GM21529 (cell line): ENCODE data around the gene FAM193A.
"Not testable (repeated sequence)": the region's sequence is repeated elsewhere in the genome, so short reads cannot be mapped to it uniquely, and the experiment has no call there.

ENCODE experiments used
- ATAC-seq: cut with Tn5 transposase; IDR thresholded peaks from one replicate; pipeline ENCODE4 v1.9.1; 2021; ENCODE audit not compliant: unreplicated experiment

Gene FAM193A

DNA sequence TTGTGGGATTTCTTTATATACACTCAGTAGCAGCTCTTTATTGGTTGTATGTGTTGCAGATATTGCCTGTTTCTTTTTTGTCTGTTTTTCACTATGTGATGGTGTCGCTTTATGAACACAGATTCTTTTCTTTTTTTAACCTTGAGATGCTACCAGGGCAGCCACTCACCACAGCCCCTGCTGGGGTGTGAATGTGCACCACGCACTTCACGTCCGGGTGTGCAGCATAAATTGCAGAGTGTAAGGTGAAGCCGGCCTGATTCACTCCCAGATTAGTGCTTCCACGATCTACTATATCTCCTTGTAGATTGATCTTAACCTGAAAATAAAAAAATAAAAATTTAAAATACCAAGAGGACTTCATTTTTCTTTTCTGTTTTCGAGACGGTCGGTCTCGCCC, 71.4 kb downstream of the FAM193A start:
- ATAC-seq = no peak

DNA sequence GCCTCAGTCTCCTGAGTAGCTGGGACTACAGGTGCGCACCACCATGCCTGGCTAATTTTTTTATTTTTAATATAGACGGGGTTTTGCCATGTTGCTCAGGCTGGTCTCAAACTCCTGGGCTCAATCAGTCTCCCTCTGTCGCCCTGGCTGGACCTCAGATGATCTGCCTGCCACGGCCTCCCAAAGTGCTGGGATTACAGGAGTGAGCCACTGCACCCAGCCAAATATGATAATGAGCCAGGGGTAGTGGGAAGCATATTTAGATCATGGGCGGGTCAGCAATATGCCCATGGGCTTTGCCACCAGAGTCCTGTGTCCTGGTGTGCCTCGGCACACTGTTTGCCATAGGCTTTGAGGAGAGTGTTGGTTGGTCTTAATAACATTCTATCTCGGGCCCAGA, 71.8 kb downstream of the FAM193A start:
- ATAC-seq = no peak

DNA sequence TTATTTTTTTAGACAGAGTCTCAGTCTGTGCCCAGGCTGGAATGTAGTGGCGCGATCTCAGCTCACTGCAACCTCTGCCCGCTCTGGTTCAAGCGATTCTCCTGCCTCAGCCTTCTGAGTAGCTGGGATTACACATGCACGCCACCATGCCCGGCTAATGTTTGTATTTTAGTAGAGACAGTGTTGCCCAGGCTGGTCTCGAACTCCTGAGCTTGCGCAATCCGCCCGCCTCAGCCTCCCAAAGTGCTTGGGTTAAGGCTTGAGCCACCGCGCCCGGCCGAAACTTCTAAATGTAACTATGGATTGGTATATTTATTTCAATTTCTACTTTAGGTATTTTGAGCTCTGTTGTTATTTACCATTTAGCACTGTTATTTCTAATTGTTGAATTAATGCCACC, 79.4 kb downstream of the FAM193A start:
- no peak for ATAC-seq

DNA sequence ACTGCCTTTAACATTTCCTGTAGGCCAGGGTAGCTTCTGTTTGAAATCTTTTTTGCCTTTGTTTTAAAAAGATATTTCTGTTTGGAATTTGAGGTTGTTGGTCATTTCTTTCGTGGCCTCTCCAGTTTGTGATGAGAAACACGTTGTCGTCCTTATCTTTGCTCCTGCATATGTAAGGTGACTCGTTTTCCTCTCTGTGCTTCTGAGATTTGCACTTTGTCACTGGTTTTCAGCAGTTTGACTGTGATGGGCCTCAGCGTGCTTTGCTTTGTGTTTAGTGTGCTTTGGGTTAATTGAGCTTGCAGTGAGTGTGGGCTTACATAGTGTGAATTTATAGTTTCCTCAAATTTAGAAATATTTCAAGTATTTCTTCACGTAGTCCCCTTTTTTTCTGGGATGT, 81.5 kb downstream of the FAM193A start:
- no peak for ATAC-seq

DNA sequence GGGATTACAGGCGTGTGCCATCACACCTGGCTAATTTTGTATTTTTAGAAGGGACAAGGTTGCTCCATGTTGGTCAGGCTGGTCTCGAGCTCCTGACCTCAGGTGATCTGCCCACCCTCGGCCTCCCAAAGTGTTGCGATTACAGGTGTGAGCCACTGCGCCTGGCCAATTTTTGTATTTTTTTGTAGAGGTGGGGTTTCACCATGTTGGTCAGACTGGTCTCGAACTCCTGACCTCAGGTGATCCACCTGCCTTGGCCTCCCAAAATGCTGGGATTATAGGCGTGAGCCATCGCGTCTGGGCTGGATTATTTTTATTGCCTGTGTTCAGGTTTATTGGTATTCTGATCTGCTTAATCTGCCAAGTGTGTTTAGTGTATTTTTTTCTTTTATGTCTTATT, 82.3 kb downstream of the FAM193A start:
- ATAC-seq = not testable (repeated sequence)

DNA sequence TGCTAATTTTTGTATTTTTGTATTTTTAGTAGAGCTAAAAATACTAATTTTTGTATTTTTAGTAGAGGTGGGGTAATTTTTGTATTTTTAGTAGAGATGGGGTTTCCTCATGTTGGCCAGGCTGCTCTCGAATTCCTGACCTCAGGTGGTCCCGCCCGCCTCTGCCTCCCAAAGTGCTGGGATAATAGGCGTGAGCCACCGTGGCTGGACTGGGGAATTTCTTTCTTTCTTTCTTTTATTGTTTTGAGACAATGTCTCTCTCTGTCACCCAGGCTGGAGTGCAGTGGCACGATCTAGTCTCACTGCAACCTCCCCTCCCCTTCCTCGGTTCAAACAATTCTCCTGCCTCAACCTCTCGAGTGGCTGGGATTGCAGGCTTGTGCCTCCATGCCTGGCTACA, 83.0 kb downstream of the FAM193A start:
- ATAC-seq = no peak

DNA sequence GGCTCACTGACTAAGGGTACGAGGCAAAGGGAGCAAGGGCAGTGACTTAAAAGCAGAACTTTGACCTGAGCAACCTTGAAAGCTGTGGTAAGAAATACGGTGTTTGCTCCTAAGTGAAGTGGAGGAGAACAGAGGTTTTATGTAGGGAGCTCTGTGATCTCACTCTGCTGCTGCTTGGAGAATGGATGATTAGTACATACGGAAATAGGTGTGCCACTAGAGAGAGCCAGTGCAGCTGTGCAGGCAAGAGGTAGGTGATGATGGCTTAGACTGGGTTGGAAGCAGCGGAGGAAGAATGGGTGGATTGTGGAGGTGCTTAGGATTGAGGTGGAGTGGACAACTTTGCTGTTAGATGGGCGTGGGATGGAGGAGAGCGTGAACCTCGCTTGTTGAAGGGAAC, 85.0 kb downstream of the FAM193A start:
- ATAC-seq = no peak

DNA sequence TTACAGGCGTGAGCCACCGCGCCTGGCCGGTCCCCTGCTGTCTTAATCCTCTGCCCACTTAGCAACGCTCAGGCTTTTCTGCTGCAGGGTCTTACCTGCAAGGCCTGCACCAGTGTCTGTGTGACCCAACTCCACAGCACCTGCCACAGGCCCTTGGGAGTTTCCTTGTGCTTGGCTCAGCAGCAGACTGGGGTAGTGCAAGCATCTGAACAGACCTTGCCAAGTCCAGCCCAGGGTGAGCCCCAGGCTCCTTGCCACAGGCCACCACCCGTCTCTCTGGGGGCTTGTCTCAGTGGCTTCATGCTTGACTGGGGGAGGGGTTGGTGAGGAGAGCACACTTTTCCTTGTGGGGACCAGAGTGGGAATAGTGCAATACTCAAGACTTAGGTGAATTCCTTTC, 87.0 kb downstream of the FAM193A start:
- ATAC-seq = no peak

DNA sequence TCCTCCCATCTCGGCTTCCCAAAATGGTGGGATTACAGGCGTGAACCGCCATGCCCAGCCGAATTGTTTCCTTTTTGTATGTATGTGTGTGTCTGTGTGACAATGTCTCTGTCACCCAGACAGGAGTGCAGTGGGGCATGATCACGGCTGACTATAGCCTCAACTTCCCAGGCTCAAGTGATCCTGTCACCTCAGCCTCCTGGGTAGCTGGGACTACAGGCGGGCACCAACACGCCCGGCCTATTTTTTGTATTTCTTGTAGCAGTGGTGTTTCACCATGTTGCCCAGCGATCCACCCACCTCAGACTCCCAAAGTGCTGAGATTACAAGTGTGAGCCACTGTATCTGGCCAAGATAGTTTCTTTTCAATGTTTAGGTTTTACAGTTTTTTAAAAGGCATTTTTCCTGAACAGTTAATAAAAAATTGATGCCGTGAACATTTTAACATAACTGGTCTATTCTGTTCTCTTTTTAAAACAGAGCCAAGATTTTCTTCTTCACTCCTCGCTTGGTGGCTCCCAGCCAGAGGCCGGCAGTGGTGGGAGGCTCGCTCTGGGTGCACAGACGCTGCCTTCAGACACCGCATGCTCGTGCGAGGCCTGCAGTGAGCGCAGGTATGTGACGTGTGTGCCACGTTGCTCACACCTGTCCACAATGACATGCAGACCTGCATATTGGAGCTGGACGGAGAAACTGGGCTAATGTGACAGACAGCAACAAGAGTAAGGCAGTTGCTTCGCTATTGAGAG, 88.5 kb downstream of the FAM193A start:
- ATAC-seq = no peak

DNA sequence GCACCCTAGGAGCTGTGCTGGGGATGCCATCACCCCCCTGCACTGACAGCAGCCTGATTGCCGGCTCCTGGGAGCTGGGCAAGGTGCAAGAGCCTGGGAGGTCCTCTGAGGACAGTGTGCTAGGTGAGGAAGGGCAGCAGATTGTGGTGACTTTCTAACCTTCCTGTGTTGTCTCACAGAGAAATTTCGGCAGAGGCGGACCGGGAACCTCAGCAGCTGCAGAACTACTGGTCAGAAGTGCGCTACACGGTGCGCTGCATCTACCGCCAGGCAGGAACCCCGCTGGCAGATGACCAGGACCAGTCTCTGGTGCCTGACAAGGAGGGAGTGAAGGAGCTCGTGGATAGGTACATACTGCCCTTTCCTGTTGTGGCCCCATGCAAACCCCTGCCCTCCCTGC, 89.8 kb downstream of the FAM193A start:
- ATAC-seq = no peak

DNA sequence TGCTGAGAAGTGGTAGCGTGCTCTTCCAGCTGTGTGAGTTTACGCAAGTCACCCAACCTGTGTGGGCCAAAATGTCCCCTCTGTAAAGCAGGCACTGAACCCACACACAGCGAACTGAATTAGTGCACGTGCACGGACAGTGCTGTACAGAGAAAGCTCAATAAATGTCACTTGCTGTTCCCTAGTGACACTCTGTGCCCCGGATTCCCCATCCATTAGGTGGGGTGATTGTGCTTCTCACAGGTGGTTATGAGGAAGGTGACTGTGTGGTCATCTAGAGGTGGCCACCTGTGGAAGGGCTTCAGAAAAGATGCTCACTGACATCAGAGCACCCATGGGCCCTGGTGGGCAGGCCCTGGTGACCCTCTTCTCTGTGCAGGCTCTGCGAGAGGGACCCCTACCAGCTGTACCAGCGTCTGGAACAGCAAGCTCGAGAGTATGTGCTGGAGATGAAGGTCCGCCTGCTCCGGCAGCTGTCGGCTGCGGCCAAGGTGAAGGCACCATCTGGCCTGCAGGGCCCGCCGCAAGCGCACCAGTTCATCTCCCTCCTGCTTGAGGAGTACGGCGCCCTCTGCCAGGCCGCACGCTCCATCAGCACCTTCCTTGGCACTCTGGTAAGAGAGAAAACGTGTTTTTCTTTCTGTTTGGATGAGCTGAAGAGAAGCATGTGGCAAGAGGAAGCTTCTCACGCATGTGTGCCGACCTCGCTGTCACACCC, 94.3 kb downstream of the FAM193A start:
- no peak for ATAC-seq

DNA sequence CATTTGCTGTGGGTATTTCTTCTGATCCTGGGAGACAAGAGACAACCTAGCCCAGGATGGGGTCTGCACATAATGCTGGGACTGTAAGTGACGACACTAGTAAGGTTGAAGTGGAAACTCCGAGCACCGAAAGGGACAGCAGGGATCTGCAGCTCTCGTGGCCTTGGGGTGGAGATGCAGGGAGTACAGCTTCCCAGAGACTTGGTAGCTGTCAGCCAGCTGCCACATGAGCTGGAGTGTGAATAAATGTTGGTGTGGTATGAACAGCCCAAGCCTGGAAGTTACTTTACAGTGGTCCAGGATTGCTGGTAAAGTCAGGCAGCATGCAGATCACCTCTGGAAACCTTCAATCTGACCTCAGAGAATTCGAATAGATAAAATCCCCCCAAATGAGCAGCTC, 97.6 kb downstream of the FAM193A start:
- ATAC-seq = no peak

DNA sequence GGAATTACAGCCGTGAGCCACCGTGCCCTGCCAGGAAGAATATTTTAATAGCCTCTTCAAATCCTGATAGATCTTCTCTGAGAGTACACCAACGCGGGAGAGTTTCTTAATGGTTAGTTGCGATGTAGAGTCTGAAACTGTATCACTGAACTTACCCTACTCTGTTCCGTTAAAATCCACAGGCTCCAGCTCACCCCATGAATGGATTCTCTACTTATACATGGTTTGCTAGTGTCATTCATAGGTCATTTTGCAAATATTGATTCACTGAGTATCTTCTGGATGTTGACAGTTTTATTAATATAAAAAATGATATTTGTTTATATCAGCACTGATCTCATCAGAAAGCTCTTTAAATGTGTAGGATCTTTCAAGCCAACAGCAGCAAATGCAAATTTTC, 99.9 kb downstream of the FAM193A start:
- ATAC-seq = no peak

DNA sequence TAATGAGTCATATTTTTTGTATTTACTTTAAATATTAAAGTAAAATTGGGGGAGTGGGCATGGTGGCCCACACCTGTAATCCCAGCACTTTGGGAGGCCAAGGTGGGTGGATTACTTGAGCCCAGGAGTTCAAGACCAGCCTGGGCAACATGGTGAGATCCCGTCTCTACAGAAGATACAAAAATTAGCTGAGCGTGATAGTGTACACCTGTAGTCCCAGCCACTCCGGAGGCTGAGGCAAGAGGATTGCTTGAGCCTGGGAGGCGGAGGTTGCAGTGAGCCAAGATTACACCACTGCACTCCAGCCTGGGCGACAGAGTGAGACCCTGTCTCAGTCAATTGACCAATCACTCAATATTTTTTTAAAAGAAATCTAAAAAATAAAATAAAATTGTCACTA, 100.5 kb downstream of the FAM193A start:
- not testable (repeated sequence) for ATAC-seq

DNA sequence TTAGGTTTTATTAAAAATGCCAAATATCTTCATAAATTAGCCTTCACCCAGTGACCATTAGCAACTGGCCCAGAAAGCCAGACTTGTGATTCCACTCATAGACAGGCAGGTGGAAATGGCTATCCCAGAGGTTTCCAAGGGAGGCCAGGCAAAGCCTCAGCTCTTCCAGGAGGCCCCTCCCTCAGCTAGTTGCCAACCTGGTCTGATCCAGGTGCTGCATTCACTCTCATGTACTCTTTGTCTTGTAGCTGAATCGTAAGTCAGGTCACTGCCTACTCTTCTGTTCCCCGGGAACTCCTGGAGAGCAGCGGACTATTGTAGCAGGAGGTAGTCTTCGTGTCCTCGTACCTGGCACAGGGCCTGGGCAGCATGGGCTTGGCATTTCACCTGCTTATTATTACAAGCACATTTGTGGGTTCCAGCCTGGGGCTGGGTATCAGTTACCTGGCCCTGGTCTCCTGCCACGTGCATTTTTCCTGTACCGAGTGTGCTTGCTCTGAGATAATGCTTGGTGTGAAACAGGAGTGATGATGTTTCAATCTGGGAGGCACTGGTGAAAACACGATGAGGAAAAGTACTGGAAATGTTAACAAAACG, 101.6 kb downstream of the FAM193A start:
- no peak for ATAC-seq

DNA sequence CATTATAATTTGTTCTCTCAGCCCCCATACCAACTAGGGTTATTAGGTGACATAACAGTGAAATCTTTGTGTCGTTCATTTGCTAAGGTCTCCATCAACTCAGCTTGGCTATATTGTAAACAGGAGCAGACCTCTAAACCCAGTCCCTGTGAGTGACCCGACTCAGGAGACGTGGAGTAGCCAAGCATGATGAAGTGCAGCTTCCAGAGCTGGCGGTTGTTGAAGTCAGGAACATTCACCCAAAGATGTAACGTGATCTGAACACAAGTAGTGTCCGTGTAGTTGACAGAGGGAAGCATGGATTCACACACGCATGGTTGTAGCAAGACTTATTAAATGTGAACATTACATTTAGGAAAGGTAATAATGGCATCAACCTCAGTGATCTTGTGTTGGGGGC, 102.3 kb downstream of the FAM193A start:
- ATAC-seq = no peak

DNA sequence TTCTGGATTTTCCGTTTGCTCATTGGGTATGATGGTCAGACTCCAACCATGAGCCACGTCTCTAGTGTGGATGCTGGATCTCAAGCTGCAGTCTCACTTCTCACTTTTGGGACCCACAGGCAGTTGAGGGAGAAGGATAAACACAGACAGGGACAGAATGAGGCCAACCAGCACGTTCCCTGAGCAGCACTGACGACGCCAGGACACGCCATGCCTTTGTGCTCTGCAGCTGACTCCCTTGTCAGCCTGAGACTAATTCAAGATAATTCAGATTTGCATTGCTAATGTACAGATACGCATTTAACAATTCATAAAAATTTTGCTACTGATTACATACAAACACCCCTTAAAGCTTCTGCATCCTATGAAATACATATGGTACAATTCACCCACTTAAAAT, 106.5 kb downstream of the FAM193A start:
- no peak for ATAC-seq

DNA sequence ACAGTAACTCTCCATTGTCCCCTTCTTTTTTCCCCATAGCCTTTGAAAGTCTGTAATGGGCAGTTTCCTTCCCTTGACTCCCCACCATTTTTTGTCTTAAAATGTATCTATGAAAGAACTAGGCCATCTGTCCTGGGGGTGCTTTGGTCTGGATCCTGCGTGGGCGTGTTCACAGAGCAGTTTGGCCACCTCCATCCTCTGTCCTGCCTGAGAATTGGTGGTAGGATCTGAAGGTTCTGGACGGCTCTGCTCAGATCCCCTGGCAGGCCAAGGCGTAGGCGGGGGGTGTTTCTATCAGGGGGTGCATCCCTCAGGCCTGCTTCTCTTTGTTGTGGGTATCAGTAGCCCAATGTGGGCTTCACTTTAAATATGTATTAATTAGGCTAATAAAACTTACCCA, 107.1 kb downstream of the FAM193A start:
- ATAC-seq = no peak

DNA sequence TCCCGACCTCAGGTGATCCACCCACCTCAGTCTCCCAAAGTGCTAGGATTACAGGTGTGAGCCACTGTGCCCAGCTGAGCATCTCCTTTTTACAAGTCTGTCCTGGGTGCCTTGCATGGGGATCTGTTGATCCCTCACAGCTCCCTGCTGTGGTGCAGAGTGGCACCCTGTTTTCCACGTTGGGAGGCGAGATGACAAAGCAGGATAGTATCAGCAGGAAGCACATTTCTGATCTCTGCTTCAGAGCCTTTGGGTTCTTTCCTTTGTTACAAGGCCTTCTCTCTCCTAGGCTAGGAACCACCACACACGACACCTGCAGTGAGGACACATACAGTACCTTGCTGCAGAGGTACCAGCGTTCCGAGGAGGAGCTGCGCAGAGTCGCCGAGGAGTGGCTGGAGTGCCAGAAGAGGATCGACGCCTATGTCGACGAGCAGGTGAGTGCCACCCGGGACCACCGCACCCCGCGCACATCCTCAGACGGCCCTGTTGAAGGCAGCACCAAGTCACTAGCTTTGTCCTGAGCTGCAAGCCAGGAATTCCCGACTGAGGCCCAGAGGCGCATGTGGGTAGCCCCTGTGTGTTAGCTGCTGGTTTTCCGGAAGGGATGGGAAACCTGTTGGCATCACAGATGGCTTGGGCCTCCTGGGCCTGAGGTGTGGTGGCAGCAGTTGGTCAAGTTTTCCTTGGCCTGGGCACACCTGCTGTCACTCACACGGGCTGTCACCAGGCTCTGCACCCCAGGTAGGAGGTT, 110.1 kb downstream of the FAM193A start:
- ATAC-seq = no peak

DNA sequence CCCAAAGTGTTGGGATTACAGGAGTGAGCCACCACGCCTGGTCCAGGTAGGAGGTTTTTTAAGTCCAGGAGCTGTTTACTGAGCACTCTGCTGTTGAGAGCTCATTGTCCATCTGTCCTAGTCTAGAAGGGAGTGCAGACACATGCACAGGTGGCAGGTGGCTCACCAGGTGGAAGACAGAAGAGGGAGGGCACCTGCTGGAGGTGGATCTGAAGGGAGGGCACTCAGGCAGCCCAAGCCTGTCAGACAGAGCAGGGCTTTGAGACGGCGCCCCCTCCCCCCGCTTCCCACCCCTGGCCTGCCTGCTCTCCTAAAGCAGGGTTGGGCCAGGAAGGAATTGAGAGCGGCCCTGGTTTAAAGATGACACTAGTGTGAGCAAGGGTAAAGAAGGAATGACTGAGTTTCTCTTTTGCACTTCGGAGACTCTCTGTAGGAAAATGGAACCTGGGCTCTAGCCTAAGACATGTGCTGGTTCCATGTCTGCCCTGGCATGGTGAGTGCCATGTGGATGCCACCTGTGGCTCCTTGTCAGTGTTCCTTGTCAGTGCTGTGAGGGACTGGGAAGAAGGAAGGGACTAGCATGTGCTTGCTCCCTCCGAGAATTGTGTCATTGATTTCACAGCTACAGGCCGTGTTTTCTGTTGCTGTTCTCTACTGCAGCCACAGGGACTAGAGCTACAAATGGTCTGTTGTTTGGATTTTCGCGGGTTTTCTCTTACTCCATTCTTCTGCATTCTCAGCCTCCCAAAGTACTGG, 111.1 kb downstream of the FAM193A start:
- no peak for ATAC-seq
